ENCODE measurements around the gene RHD. TPM values are rescaled to one million over a fixed set of nuclear protein-coding genes. Genes with fewer than 3 reads are reported as not detected.

The RHD gene
- total RNA-seq, 5 donors from 2014 or later (not counting 1 experiment from before 2014, with no cell fraction given): 0.13 to 0.19 TPM; not detected in 3

GRCh38 chr1:25338188-25338981 is 66.1 kb downstream of the RHD start, which contains the start of gene TMEM50A:
Gene TMEM50A, plus strand, starts transcription at chr1:25338334. Its CDS starts 2,153 bp downstream, at chr1:25340487.
- Histone ChIP-seq H3K36me3 (ENCODE audit: control insufficient read depth in 2 of 2, extremely low read depth in 1 of 2, insufficient read depth in 1 of 2, low read length in 1 of 2) (peaks cover 0 to under 1% of the 10 kb centered on the region in 2 donors), H3K4me1 (ENCODE audit: control insufficient read depth in 1 of 2, extremely low read depth in 1 of 2, insufficient read depth in 2 of 2, low read length in 2 of 2) (peaks cover 12 to 15% of the 10 kb centered on the region in 2 experiments), H3K9me3 (no peaks in the 10 kb centered on the region), H3K27me3 (replicated peaks in 1 of 2; ENCODE audit: control insufficient read depth in 2 of 2, extremely low read depth in 1 of 2, insufficient read depth in 2 of 2, low read length in 1 of 2) (no peaks in the 10 kb centered on the region), H3K27ac (ENCODE audit: low read length) (peak within 1 kb of the TSS; percentile 88), H3K4me3 (ENCODE audit: control insufficient read depth in 1 of 2, extremely low read depth in 1 of 2, low read length in 1 of 2) (peak within 1 kb of the TSS; percentile 88 to 96)
- peak; percentile 77 to 93 (median 88) for DNase-seq
- peak; percentile 47 to 84 (median 74) for ATAC-seq (replicated peaks in 1 of 4)
- CTCF ChIA-PET: no interaction called here
- WGBS (ENCODE audit: insufficient coverage): under 1% methylated on average over 59 of the region's 75 CpGs
- H3K4me3 Mint-ChIP-seq: peak within 1 kb of the TSS; percentile 92 to 99 (median 94)
- H3K9me3 Mint-ChIP-seq: no peaks in the 10 kb centered on the region
- no peaks in the 10 kb centered on the region for H3K27me3 Mint-ChIP-seq
- POLR2A ChIA-PET: interaction anchor here in 1 of 2 donors (0.5 kb wide), 1 partner anchor 10 kb away, joined by 4 read pairs; no protein-coding TSS in a partner anchor
- H3K27ac Mint-ChIP-seq: peak within 1 kb of the TSS; percentile 92
- peaks cover 9% of the 10 kb centered on the region for H3K36me3 Mint-ChIP-seq
- H3K4me1 Mint-ChIP-seq: peaks cover 41 to 54% (median 50%) of the 10 kb centered on the region in 3 donors

- POLR2A ChIA-PET: interaction anchor here in 1 of 2 donors (0.5 kb wide), 1 partner anchor 10 kb away, joined by 4 read pairs; no protein-coding TSS in a partner anchor
- DNase-seq: no peak
Measured at GRCh38 chr1:25338986-25339385, 66.7 kb downstream of the RHD start.

GRCh38 chr1:25341746-25342145 is 69.4 kb downstream of the RHD start:
- no peak overlapping the region for H3K4me3 ChIP-seq (ENCODE audit: control insufficient read depth in 1 of 2, extremely low read depth in 1 of 2, low read length in 1 of 2)
- H3K27me3 Mint-ChIP-seq: no peaks in the 10 kb centered on the region
- H3K36me3 ChIP-seq (ENCODE audit: control insufficient read depth in 2 of 2, extremely low read depth in 1 of 2, insufficient read depth in 1 of 2, low read length in 1 of 2): peaks cover 0 to 21% of the 10 kb centered on the region in 2 donors
- POLR2A ChIA-PET: interaction anchor here in 1 of 2 donors (0.7 kb wide), 2 partner anchors 304 to 1201 kb away, joined by 3 to 5 read pairs; no protein-coding TSS in a partner anchor
- no peaks in the 10 kb centered on the region for H3K9me3 ChIP-seq
- ATAC-seq (replicated peaks in 1 of 4) (no peak), DNase-seq (peak in 1 of 35 experiments; percentile 0)
- WGBS (ENCODE audit: insufficient coverage): no CpG with 5 or more reads among the region's 6 CpGs
- H3K9me3 Mint-ChIP-seq: no peaks in the 10 kb centered on the region
- CTCF ChIA-PET: no interaction called here
- peaks cover 42 to 49% (median 48%) of the 10 kb centered on the region in 3 donors for H3K4me1 Mint-ChIP-seq
- peak overlapping the region in 2 of 3 donors; percentile 17 to 91 for H3K4me3 Mint-ChIP-seq
- peaks cover 12 to 15% of the 10 kb centered on the region in 2 experiments for H3K4me1 ChIP-seq (ENCODE audit: control insufficient read depth in 1 of 2, extremely low read depth in 1 of 2, insufficient read depth in 2 of 2, low read length in 2 of 2)
- no peak overlapping the region for H3K27ac Mint-ChIP-seq
- peaks cover 15% of the 10 kb centered on the region for H3K36me3 Mint-ChIP-seq
- no peaks in the 10 kb centered on the region for H3K27me3 ChIP-seq (replicated peaks in 1 of 2; ENCODE audit: control insufficient read depth in 2 of 2, extremely low read depth in 1 of 2, insufficient read depth in 2 of 2, low read length in 1 of 2)
- no peak overlapping the region for H3K27ac ChIP-seq (ENCODE audit: low read length)

More at GRCh38 chr1:25338986-25339385, 66.7 kb downstream of the RHD start:
- Histone ChIP-seq H3K4me3 (ENCODE audit: control insufficient read depth in 1 of 2, extremely low read depth in 1 of 2, low read length in 1 of 2) (peak overlapping the region; percentile 88 to 96), H3K9me3 (no peaks in the 10 kb centered on the region), H3K27ac (ENCODE audit: low read length) (peak overlapping the region; percentile 88), H3K4me1 (ENCODE audit: control insufficient read depth in 1 of 2, extremely low read depth in 1 of 2, insufficient read depth in 2 of 2, low read length in 2 of 2) (peaks cover 12 to 15% of the 10 kb centered on the region in 2 experiments), H3K36me3 (ENCODE audit: control insufficient read depth in 2 of 2, extremely low read depth in 1 of 2, insufficient read depth in 1 of 2, low read length in 1 of 2) (peaks cover 0 to 6% of the 10 kb centered on the region in 2 donors), H3K27me3 (replicated peaks in 1 of 2; ENCODE audit: control insufficient read depth in 2 of 2, extremely low read depth in 1 of 2, insufficient read depth in 2 of 2, low read length in 1 of 2) (no peaks in the 10 kb centered on the region)
- Mint-ChIP-seq H3K27ac (peak overlapping the region; percentile 82 to 91), H3K4me3 (peak overlapping the region; percentile 91 to 92 (median 91)), H3K36me3 (peaks cover 10% of the 10 kb centered on the region), H3K27me3 (no peaks in the 10 kb centered on the region), H3K4me1 (peaks cover 43 to 54% (median 51%) of the 10 kb centered on the region in 3 donors), H3K9me3 (no peaks in the 10 kb centered on the region)
- CTCF ChIA-PET: no interaction called here
- no peak for ATAC-seq (replicated peaks in 1 of 4)
- WGBS (ENCODE audit: insufficient coverage): 0% methylated on average over 1 of the region's 6 CpGs

GRCh38 chr1:25342846-25343245 is 70.5 kb downstream of the RHD start:
- no CpG with 5 or more reads among the region's 1 CpG for WGBS (ENCODE audit: insufficient coverage)
- peaks cover 0 to 24% of the 10 kb centered on the region in 2 donors for H3K36me3 ChIP-seq (ENCODE audit: control insufficient read depth in 2 of 2, extremely low read depth in 1 of 2, insufficient read depth in 1 of 2, low read length in 1 of 2)
- ChIA-PET POLR2A (no interaction called here), CTCF (no interaction called here)
- peaks cover 48 to 53% (median 51%) of the 10 kb centered on the region in 3 donors for H3K4me1 Mint-ChIP-seq
- no peak overlapping the region for H3K27ac Mint-ChIP-seq
- H3K27me3 ChIP-seq (replicated peaks in 1 of 2; ENCODE audit: control insufficient read depth in 2 of 2, extremely low read depth in 1 of 2, insufficient read depth in 2 of 2, low read length in 1 of 2): no peaks in the 10 kb centered on the region
- no peak for ATAC-seq (replicated peaks in 1 of 4)
- DNase-seq: no peak
- H3K4me3 ChIP-seq (ENCODE audit: control insufficient read depth in 1 of 2, extremely low read depth in 1 of 2, low read length in 1 of 2): no peak overlapping the region
- H3K36me3 Mint-ChIP-seq: peaks cover 22% of the 10 kb centered on the region
- H3K4me3 Mint-ChIP-seq: no peak overlapping the region
- peaks cover 12 to 13% of the 10 kb centered on the region in 2 experiments for H3K4me1 ChIP-seq (ENCODE audit: control insufficient read depth in 1 of 2, extremely low read depth in 1 of 2, insufficient read depth in 2 of 2, low read length in 2 of 2)
- H3K27ac ChIP-seq (ENCODE audit: low read length): no peak overlapping the region
- no peaks in the 10 kb centered on the region for H3K9me3 Mint-ChIP-seq
- no peaks in the 10 kb centered on the region for H3K9me3 ChIP-seq
- H3K27me3 Mint-ChIP-seq: no peaks in the 10 kb centered on the region

GRCh38 chr1:25343872-25344271 is 71.6 kb downstream of the RHD start:
- Mint-ChIP-seq H3K4me3 (no peak overlapping the region), H3K36me3 (peaks cover 27% of the 10 kb centered on the region), H3K9me3 (no peaks in the 10 kb centered on the region), H3K27ac (no peak overlapping the region), H3K27me3 (no peaks in the 10 kb centered on the region), H3K4me1 (peaks cover 48 to 57% (median 52%) of the 10 kb centered on the region in 3 donors)
- DNase-seq (peak in 1 of 35 experiments; percentile 0), ATAC-seq (replicated peaks in 1 of 4) (no peak)
- ChIA-PET CTCF (no interaction called here), POLR2A (interaction anchor here in 1 of 2 donors (0.6 kb wide), 1 partner anchor 796 kb away, joined by 8 read pairs; no protein-coding TSS in a partner anchor)
- Histone ChIP-seq H3K36me3 (ENCODE audit: control insufficient read depth in 2 of 2, extremely low read depth in 1 of 2, insufficient read depth in 1 of 2, low read length in 1 of 2) (peaks cover 0 to 26% of the 10 kb centered on the region in 2 donors), H3K4me1 (ENCODE audit: control insufficient read depth in 1 of 2, extremely low read depth in 1 of 2, insufficient read depth in 2 of 2, low read length in 2 of 2) (peaks cover 12 to 16% of the 10 kb centered on the region in 2 experiments), H3K4me3 (ENCODE audit: control insufficient read depth in 1 of 2, extremely low read depth in 1 of 2, low read length in 1 of 2) (no peak overlapping the region), H3K27me3 (replicated peaks in 1 of 2; ENCODE audit: control insufficient read depth in 2 of 2, extremely low read depth in 1 of 2, insufficient read depth in 2 of 2, low read length in 1 of 2) (no peaks in the 10 kb centered on the region), H3K9me3 (no peaks in the 10 kb centered on the region), H3K27ac (ENCODE audit: low read length) (no peak overlapping the region)
- no CpG with 5 or more reads among the region's 4 CpGs for WGBS (ENCODE audit: insufficient coverage)

- POLR2A ChIA-PET: no interaction called here
- 71% methylated on average over 1 of the region's 2 CpGs for WGBS (ENCODE audit: insufficient coverage)
- H3K4me1 Mint-ChIP-seq: peaks cover 23 to 29% (median 26%) of the 10 kb centered on the region in 3 donors
- Histone ChIP-seq H3K27me3 (replicated peaks in 1 of 2; ENCODE audit: control insufficient read depth in 2 of 2, extremely low read depth in 1 of 2, insufficient read depth in 2 of 2, low read length in 1 of 2) (no peaks in the 10 kb centered on the region), H3K27ac (ENCODE audit: low read length) (no peak overlapping the region), H3K36me3 (ENCODE audit: control insufficient read depth in 2 of 2, extremely low read depth in 1 of 2, insufficient read depth in 1 of 2, low read length in 1 of 2) (peaks cover 0 to 41% of the 10 kb centered on the region in 2 donors), H3K4me1 (ENCODE audit: control insufficient read depth in 1 of 2, extremely low read depth in 1 of 2, insufficient read depth in 2 of 2, low read length in 2 of 2) (peaks cover 0 to 4% of the 10 kb centered on the region in 2 experiments), H3K4me3 (ENCODE audit: control insufficient read depth in 1 of 2, extremely low read depth in 1 of 2, low read length in 1 of 2) (no peak overlapping the region), H3K9me3 (no peaks in the 10 kb centered on the region)
- ATAC-seq (replicated peaks in 1 of 4) (no peak), DNase-seq (no peak)
- CTCF ChIA-PET: interaction anchor here in 1 of 2 donors (0.7 kb wide), 1 partner anchor 108 kb away, joined by 3 read pairs; no protein-coding TSS in a partner anchor
- peaks cover 34% of the 10 kb centered on the region for H3K36me3 Mint-ChIP-seq
- H3K4me3 Mint-ChIP-seq: no peak overlapping the region
- no peak overlapping the region for H3K27ac Mint-ChIP-seq
- H3K27me3 Mint-ChIP-seq: no peaks in the 10 kb centered on the region
- no peaks in the 10 kb centered on the region for H3K9me3 Mint-ChIP-seq
Measured at GRCh38 chr1:25347556-25347955, 75.2 kb downstream of the RHD start.

Measured in T-cell (primary cell).